H9 (cell line): Measurements from ENCODE around the gene SENP2. TPM values are rescaled to one million over a fixed set of nuclear protein-coding genes. Genes with fewer than 3 reads are reported as not detected.

Source experiments
- DNase-seq: peaks from one replicate; pipeline ENCODE4 v3.0.0-alpha.2; 2017
- H2AFZ ChIP-seq: one replicate; pipeline ENCODE4 v1.6.1; 2013; ENCODE audit warnings: mild to moderate bottlenecking, low read length, control low read depth, moderate library complexity
- H2AK5ac ChIP-seq: 2 replicates; pipeline ENCODE4 v1.6.1; 2013; ENCODE audit warnings: low read length, control low read depth, mixed read lengths; ENCODE audit not compliant: insufficient read length
- H2BK120ac ChIP-seq: one replicate; pipeline ENCODE4 v1.6.1; 2013; ENCODE audit warnings: low read depth, mild to moderate bottlenecking, low read length, control low read depth, inconsistent platforms; ENCODE audit not compliant: poor library complexity, severe bottlenecking
- H2BK12ac ChIP-seq: 2 replicates; pipeline ENCODE4 v1.6.1; 2013; ENCODE audit warnings: low read length, control low read depth, mixed read lengths, low read depth; ENCODE audit not compliant: insufficient read length
- H2BK15ac ChIP-seq: 2 replicates; pipeline ENCODE4 v1.6.1; 2013; ENCODE audit warnings: low read depth, low read length, control low read depth
- H2BK20ac ChIP-seq: one replicate; pipeline ENCODE4 v1.6.1; 2013; ENCODE audit warnings: low read depth, mild to moderate bottlenecking, low read length, control low read depth, inconsistent platforms; ENCODE audit not compliant: poor library complexity, severe bottlenecking
- H2BK5ac ChIP-seq: 2 replicates; pipeline ENCODE4 v1.6.1; 2013; ENCODE audit warnings: low read length, control low read depth, mixed read lengths; ENCODE audit not compliant: insufficient read length
- H3K14ac ChIP-seq: 2 replicates; pipeline ENCODE4 v1.6.1; 2013; ENCODE audit warnings: low read length, control low read depth; ENCODE audit not compliant: insufficient read depth
- H3K18ac ChIP-seq: 2 replicates; pipeline ENCODE4 v1.6.1; 2013; ENCODE audit warnings: low read depth, mild to moderate bottlenecking, mixed read lengths, low read length, control low read depth; ENCODE audit not compliant: insufficient read length
- H3K23ac ChIP-seq: 2 replicates; pipeline ENCODE4 v1.6.1; 2013; ENCODE audit warnings: low read length, control low read depth, mixed read lengths, low read depth; ENCODE audit not compliant: insufficient read length
- H3K23me2 ChIP-seq: 2 replicates; pipeline ENCODE4 v1.6.1; 2013; ENCODE audit warnings: low read depth, mild to moderate bottlenecking, mixed read lengths, low read length, control low read depth; ENCODE audit not compliant: insufficient read length, poor library complexity, severe bottlenecking
- H3K27ac ChIP-seq: 2 replicates; pipeline ENCODE4 v1.5.1; 2013; ENCODE audit warnings: low read length, control low read depth, mixed read lengths, low read depth; ENCODE audit not compliant: insufficient read length
- H3K27me3 ChIP-seq: 2 replicates; pipeline ENCODE4 v1.6.1; 2013; ENCODE audit warnings: low read length, control low read depth, inconsistent platforms; ENCODE audit not compliant: insufficient read depth
- H3K4ac ChIP-seq: 2 replicates; pipeline ENCODE4 v1.6.1; 2013; ENCODE audit warnings: low read depth, mild to moderate bottlenecking, control low read depth, inconsistent platforms, low read length, moderate library complexity
- H3K4me1 ChIP-seq: 2 replicates; pipeline ENCODE4 v1.6.1; 2013; ENCODE audit warnings: low read length, control low read depth, inconsistent platforms; ENCODE audit not compliant: insufficient read depth
- H3K4me2 ChIP-seq: 2 replicates; pipeline ENCODE4 v1.6.1; 2013; ENCODE audit warnings: low read length, control low read depth, mixed read lengths; ENCODE audit not compliant: insufficient read length, insufficient read depth
- H3K56ac ChIP-seq: 2 replicates; pipeline ENCODE4 v1.6.1; 2013; ENCODE audit warnings: low read depth, mild to moderate bottlenecking, mixed read lengths, low read length, control low read depth; ENCODE audit not compliant: insufficient read length
- H3K79me1 ChIP-seq: 2 replicates; pipeline ENCODE4 v1.6.1; 2013; ENCODE audit warnings: low read depth, mild to moderate bottlenecking, moderate library complexity, low read length, control low read depth, inconsistent platforms; ENCODE audit not compliant: insufficient read depth, poor library complexity, severe bottlenecking
- H3K79me2 ChIP-seq: 2 replicates; pipeline ENCODE4 v1.6.1; 2013; ENCODE audit warnings: low read length, control low read depth, inconsistent platforms; ENCODE audit not compliant: insufficient read depth
- H3K9ac ChIP-seq: 2 replicates; pipeline ENCODE4 v1.6.1; 2013; ENCODE audit warnings: low read length, control low read depth, mixed read lengths; ENCODE audit not compliant: insufficient read length; ENCODE audit errors: extremely low read depth
- H3K9me3 ChIP-seq: one replicate; pipeline ENCODE4 v1.6.1; 2013; ENCODE audit warnings: low read depth, low read length, inconsistent platforms; ENCODE audit not compliant: control insufficient read depth
- H3T11ph ChIP-seq: one replicate; pipeline ENCODE4 v1.6.1; 2013; ENCODE audit warnings: mild to moderate bottlenecking, low read length, control low read depth, inconsistent platforms
- H4K20me1 ChIP-seq: one replicate; pipeline ENCODE4 v1.6.1; 2013; ENCODE audit not compliant: control insufficient read depth, insufficient read length, insufficient read depth
- H4K5ac ChIP-seq: 2 replicates; pipeline ENCODE4 v1.6.1; 2013; ENCODE audit warnings: low read depth, mild to moderate bottlenecking, mixed read lengths, low read length, control low read depth; ENCODE audit not compliant: insufficient read length
- H4K8ac ChIP-seq: replicated peaks from 2 replicates; pipeline ENCODE4 v1.6.1; 2013; ENCODE audit warnings: low read length, control low read depth, mixed read lengths, low read depth; ENCODE audit not compliant: insufficient read length
- H4K91ac ChIP-seq: 2 replicates; pipeline ENCODE4 v1.6.1; 2013; ENCODE audit warnings: low read depth, mild to moderate bottlenecking, moderate library complexity, mixed read lengths, low read length, control low read depth; ENCODE audit not compliant: insufficient read length
- H3K27ac Mint-ChIP-seq, 3 experiments: 2 replicates in 2 of 3; 3 replicates in 1 of 3; pipeline ENCODE4 v1.8.0; 2020 to 2021; ENCODE audit warnings: mixed read lengths in 3 of 3, mild to moderate bottlenecking in 1 of 3, moderate library complexity in 1 of 3
- H3K27me3 Mint-ChIP-seq: 2 replicates; pipeline ENCODE4 v1.8.0; 2021; ENCODE audit warnings: low read depth, mild to moderate bottlenecking, moderate library complexity, mixed read lengths
- H3K36me3 Mint-ChIP-seq, 3 experiments: 2 replicates in 2 of 3; 3 replicates in 1 of 3; pipeline ENCODE4 v1.8.0; 2020 to 2021; ENCODE audit warnings: low read depth in 3 of 3, mixed read lengths in 3 of 3; ENCODE audit not compliant: insufficient read depth in 1 of 3
- H3K4me1 Mint-ChIP-seq, 2 experiments: 2 replicates each; pipeline ENCODE4 v1.8.0; 2020; ENCODE audit warnings: mixed read lengths in 2 of 2
- H3K4me3 Mint-ChIP-seq, 2 experiments: 2 replicates in 1 of 2; 3 replicates in 1 of 2; pipeline ENCODE4 v1.8.0; 2020 to 2021; ENCODE audit warnings: mild to moderate bottlenecking in 2 of 2, mixed read lengths in 2 of 2, moderate library complexity in 1 of 2
- H3K9me3 Mint-ChIP-seq, 2 experiments: 2 replicates in 1 of 2; 3 replicates in 1 of 2; pipeline ENCODE4 v1.8.0; 2020; ENCODE audit warnings: mild to moderate bottlenecking in 2 of 2, mixed read lengths in 2 of 2, moderate library complexity in 1 of 2
- WGBS: extraction: QIAGEN DNeasy Blood & Tissue Kit; methylation state at CpG from one replicate; pipeline ENCODE4 v1.1.7; 2013; ENCODE audit warnings: missing lambda C conversion rate, low lambda C conversion rate, mixed read lengths; ENCODE audit not compliant: insufficient read length; ENCODE audit errors: extremely low coverage; 5-methylcytosine and 5-hydroxymethylcytosine counted together
- total RNA-seq: library from RNA; stranded (reverse); gene quantifications from 2 replicates; pipeline ENCODE4 v1.2.1, GENCODE V29; 2021
- TF ChIP-seq, protein P1 (sequence below): fragments of 200-600 bp; sonication (generic); conservative IDR thresholded peaks from 3 replicates; pipeline ENCODE4 v1.8.0; 2021; ENCODE audit warnings: antibody characterized with exemption, mild to moderate bottlenecking

SENP2 gene
- total RNA-seq, 1 experiment from 2014 or later: 90.1 TPM

DNA sequence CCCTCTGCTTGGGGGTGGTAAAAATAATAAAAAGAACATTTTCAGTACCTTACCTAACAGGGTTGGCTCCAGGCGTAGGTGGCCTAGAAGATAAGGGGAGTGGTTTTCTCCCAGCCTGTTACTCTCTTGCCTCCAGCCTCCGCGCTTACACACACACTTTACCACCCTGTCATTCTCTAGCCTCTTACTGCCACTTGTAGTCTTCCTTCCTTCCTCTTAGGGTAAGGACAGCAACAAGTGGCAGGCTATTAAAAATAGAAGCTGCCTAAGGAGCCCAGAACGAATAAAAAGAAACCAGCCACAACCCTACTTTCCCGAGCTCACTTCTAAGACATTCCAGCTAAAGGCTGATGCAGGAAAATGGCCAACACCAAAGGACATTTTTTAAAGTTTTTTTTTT, 24.1 kb upstream of the SENP2 start:
- no peak overlapping the region for H2BK5ac ChIP-seq
- H3K4me1 ChIP-seq: 0 out of 2 replicates have a peak, but pooled peaks cover 5% of the 10 kb centered on the region
- H2BK15ac ChIP-seq: no peak overlapping the region
- DNase-seq: no peak
- Mint-ChIP-seq H3K4me1 (peaks cover 39 to 41% of the 10 kb centered on the region in 2 experiments), H3K4me3 (no peak overlapping the region; a peak in 1 of 5 replicates), H3K36me3 (no peaks in the 10 kb centered on the region; a peak in 1 of 7 replicates), H3K27me3 (peaks cover 2% of the 10 kb centered on the region), H3K9me3 (no peaks in the 10 kb centered on the region), H3K27ac (peak overlapping the region; percentile 59 to 97 (median 96); a peak in 5 of 7 replicates)
- no peaks in the 10 kb centered on the region for H3K79me2 ChIP-seq
- H3K9ac ChIP-seq: no peak overlapping the region
- WGBS: no CpG with 5 or more reads among the region's 5 CpGs
- H3T11ph ChIP-seq: no peak overlapping the region
- H3K27me3 ChIP-seq: no peaks in the 10 kb centered on the region; the same call in 1 of the 2 replicates
- H2AK5ac ChIP-seq: no peak overlapping the region
- H3K14ac ChIP-seq: no peak overlapping the region
- H2BK120ac ChIP-seq: no peak overlapping the region
- no peaks in the 10 kb centered on the region for H3K23me2 ChIP-seq
- no peak overlapping the region for H3K4me2 ChIP-seq
- H3K56ac ChIP-seq: no peak overlapping the region
- H4K8ac ChIP-seq: no peak overlapping the region
- no peaks in the 10 kb centered on the region for H3K9me3 ChIP-seq
- no peak overlapping the region for H3K27ac ChIP-seq
- no peak overlapping the region for H3K23ac ChIP-seq
- H4K20me1 ChIP-seq: no peaks in the 10 kb centered on the region
- H2BK20ac ChIP-seq: no peak overlapping the region
- H4K91ac ChIP-seq: no peak overlapping the region
- no peak overlapping the region for H4K5ac ChIP-seq
- no peak overlapping the region for H3K18ac ChIP-seq
- TF ChIP-seq, protein P1, sequence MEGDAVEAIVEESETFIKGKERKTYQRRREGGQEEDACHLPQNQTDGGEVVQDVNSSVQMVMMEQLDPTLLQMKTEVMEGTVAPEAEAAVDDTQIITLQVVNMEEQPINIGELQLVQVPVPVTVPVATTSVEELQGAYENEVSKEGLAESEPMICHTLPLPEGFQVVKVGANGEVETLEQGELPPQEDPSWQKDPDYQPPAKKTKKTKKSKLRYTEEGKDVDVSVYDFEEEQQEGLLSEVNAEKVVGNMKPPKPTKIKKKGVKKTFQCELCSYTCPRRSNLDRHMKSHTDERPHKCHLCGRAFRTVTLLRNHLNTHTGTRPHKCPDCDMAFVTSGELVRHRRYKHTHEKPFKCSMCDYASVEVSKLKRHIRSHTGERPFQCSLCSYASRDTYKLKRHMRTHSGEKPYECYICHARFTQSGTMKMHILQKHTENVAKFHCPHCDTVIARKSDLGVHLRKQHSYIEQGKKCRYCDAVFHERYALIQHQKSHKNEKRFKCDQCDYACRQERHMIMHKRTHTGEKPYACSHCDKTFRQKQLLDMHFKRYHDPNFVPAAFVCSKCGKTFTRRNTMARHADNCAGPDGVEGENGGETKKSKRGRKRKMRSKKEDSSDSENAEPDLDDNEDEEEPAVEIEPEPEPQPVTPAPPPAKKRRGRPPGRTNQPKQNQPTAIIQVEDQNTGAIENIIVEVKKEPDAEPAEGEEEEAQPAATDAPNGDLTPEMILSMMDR: no peak
- no peak overlapping the region; the same call in 1 of the 2 replicates for H3K4ac ChIP-seq
- H2AFZ ChIP-seq: no peak overlapping the region
- H3K79me1 ChIP-seq: no peaks in the 10 kb centered on the region
- no peak overlapping the region for H2BK12ac ChIP-seq
